T-helper 22 cell (primary cell): ENCODE measurements around the gene ADIPOR2.
"Not testable (repeated sequence)": the region's sequence is repeated elsewhere in the genome, so short reads cannot be mapped to it uniquely, and the experiment has no call there.

Experiments used
- DNase-seq: peaks from one replicate; pipeline ENCODE4 v3.0.0-alpha.2; 2020; ENCODE audit warnings: low read depth

The ADIPOR2 gene

DNA sequence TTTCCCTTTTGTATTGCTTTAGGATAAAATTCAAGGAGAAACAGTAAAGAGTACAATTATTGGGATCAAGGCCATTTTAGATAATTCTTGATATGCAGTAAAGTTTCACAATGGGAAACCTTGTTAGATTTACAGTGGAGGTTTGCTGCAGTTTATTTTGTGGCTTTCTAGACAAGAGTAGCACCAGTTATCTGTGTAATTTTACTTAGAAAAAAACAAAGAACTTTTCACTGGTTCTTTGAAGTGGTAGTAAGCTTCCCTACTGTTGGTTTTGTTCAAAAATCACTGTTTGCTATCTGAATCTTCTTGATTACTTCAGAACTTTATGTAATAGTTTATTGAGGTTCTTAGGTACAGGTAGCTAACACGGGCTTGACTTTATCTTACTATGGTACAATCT is 42.0 kb downstream of the ADIPOR2 start:
- DNase-seq = no peak

DNA sequence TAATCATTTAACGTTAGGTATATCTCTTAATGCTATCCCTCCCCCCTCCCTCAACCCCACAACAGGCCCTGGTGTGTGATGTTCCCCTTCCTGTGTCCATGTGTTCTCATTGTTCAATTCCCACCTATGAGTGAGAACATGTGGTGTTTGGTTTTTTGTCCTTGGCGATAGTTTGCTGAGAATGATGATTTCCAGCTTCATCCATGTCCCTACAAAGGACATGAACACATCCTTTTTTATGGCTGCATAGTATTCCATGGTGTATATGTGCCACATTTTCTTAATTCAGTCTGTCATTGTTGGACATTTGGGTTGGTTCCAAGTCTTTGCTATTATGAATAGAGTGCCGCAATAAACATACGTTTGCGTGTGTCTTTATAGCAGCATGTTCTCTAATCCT is 42.8 kb downstream of the ADIPOR2 start:
- DNase-seq = not testable (repeated sequence)

DNA sequence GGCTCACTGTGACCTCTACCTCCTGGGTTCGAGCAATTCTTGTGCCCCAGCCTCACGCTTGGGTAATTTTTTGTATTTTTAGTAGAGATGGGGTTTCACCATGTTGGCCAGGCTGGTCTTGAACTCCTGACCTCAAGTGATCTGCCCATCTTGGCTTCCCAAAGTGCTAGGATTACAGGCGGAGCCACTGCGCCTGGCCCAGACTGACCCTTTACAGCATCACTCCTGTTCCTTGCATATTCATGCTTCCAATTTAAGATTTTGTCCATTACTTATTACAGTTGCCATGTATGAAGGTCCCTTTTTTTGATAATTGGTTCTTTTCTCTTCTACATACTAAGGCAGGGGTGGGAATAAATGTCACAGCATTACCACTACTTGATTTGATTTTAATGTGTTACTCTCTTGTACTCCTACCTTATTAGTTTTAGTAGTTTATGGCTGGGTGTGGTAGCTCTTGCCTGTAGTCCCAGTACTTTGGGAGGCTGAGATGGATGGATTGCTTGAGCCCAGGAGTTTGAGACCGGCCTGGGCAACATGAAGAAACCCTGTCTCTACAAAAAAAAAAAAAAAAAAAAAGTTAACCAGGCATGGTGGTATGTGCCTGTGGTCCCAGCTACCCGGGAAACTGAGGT is 46.9 kb downstream of the ADIPOR2 start:
- no peak for DNase-seq

DNA sequence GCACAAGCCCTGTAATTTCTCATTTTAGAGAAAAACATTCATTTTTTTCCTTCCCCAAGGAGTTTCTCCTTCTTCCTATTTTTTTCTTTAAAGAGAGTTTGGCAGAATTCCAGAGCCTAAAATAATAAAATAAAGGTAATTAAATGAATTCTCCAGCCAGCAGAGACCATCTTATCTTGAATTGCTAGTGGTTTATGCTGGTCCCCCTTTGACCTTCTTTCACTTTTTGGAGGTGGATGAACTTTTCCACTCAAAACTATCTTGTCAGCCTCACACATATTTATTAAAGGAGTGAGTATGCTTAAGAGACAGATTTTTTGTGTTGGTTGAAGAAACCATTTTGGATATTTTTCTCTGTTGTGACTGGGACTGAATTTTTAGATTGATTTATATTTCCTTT is 47.6 kb downstream of the ADIPOR2 start:
- DNase-seq = no peak

DNA sequence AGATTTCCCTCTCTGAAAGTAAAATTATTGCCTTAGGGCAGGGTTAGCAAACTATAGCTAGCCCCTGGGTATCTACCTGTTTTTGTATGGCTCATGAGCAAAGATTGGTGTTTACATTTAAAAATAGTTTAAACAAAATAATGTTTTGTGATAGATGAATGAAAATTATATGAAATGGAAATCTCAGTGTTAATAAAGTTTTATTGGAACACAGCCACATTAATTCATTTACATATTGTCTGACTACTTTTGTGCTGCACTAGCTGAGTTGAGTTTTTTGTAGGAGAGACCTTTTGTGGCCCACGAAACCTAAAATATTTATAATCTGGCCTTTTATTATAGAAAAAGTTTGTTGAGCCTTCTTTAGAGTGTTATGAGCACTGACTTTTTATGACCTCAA is 48.5 kb downstream of the ADIPOR2 start:
- DNase-seq = no peak

DNA sequence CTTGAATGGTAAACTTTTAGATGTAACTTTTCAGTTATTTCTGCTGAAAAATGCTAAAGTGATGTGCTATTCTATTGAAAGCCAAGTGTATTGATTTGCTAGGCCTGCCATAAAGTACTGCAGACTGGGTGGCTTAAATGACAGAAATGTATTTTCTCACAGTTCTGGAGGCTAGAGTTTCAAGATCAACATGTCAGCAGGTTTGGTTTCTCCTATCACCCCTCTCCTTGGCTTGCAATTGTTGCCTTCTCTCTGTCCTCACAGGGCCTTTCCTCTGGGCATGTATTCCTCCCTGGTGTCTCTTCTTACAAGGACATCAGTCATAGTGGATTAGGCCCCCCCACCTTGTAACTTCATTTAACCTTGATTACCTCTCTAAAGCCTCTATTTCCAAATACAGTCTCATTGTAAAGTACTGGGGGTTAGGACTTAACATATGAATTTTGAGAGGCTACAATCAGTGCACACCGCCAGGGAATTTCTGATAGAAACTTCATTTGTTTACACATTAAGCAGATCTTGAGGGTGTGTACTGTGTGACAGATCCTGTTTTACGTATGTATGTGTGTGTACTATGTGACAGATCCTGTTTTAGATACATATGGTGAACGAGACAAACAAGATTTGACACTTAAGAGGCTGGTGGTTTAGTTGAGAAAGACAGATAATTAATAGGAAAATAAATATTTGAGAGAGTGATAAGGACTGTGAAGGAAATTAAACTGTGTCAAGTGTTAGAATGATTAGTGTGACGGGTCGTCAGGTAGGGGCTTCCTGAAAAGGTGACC is 49.5 kb downstream of the ADIPOR2 start:
- no peak for DNase-seq

DNA sequence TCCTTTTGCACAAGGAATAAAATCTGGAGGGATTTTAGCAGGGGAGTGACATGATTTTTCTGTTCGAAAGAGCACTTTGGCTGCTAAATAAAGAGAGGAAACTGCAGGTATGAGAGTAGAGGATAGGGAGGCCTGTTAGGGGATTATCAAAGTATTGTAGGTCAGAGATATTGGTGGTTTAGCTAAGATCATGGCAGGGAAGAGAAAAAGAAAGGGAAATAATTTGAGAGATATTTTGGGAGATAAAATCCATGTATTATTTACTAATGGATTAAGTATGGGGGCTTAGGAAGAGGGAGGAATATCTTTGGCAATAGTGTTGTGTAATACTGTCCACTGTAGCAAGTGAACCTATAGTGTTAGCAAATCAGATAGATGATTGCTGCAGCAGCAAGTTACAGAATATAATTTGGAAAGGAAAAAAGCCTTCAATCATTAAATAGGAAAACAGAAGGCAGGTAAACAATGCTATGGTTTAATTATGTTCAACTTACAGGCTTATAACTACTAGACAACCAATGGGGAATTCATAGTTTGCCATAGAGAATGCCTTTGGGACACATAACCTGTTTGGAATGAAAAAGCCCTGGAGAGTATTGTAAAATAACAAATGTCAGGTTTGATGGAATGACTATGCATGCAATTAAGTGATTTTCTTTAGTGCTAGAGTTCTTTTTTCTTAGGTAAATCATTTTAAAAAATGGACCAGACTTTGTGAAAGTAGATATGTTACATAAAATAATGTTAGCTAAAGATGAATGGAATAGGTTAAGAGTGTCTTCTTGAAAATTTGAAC is 50.5 kb downstream of the ADIPOR2 start:
- DNase-seq = no peak

DNA sequence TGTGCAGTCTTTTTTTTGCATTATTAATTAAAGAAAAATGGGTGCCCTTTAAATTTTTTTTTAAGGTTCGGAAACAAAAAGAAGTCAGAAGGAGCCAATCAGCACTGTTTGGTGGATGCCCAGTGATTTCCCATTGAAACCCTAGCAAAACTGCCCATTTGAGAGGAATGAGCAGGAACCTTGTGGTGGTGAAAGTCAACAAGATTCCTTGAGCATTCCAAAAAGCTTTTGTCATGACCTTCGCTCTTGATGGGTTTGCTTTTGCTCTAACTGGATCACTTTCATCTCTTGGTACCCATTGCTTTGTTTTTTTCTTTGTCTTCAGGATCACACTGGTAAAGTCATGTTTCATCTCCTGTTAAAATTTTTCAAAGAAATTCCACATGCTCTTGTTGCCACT is 54.1 kb downstream of the ADIPOR2 start:
- no peak for DNase-seq

DNA sequence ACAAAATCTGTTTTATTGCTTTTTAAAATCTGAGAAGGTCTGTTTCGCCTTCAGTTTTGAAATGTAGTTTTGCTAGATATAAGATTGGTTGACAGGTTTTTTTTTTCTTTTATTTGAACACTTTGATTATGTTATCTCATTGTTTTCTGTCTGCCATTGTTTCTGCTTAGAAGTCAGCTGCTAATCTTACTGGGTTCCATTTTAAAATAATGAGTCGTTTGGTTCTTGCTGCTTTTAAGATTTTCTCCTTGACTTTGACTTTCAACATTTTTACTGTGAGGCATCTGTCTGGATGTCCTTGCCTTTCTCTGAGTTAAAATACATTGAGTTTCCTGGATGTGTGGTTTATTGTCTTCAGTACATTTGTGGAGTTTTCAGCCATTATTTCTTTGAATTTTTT is 56.7 kb downstream of the ADIPOR2 start:
- no peak for DNase-seq

DNA sequence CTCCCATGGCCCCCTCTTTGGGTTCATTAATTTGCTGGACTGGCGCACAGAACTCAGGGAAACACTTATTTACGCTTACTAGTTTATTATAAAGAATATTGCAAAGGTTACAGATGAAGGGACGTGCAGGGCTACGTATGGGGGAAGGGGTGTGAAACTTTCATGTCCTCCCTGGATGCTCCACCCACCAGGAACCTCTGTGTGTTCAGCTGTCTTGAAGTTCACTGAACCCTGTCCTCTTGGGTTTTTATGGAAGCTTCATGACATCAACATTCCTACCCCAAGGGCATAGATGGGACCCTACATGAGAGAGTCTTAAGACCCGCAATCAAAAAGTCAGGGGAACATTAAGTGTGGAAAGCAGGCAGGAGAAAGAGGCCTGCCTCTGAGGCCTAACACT is 58.1 kb downstream of the ADIPOR2 start:
- DNase-seq = no peak

DNA sequence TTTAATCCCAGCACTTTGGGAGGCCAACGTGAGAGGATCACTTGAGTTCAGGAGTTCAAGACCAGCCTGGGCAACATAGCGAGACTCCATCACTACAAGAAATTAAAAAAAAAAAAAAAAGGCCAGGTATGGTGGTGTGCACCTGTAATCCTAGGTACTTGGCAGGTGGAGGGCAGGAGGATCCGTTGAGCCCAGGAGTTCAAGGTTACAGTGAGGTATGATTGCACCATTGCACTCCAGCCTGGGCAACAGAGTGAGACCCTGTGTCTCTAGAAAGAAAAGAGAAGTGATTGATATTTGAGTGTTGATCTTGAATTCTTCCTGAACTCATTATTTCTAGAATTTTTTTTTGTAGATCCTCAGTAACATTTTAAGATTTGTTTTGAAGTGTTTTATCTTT is 59.4 kb downstream of the ADIPOR2 start:
- DNase-seq = no peak

DNA sequence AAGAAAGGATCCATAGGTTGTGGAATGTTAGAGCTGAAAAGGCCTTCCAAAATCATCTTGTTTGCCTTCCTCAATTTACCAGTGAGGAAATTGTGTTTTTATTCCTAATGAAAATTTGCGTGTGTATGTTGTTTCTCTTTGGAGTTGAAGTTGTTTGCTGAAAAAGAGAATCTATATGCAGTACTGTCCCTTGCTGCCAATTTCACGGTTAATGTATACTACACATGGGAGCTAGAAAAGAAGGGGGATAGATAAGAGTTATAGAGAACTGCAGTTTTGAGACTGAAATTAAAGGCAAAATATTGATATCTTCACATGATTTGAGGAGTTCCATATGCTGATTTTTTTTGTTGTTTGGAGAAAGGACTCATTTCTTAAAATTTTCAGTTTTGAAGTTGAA is 67.5 kb downstream of the ADIPOR2 start:
- no peak for DNase-seq

DNA sequence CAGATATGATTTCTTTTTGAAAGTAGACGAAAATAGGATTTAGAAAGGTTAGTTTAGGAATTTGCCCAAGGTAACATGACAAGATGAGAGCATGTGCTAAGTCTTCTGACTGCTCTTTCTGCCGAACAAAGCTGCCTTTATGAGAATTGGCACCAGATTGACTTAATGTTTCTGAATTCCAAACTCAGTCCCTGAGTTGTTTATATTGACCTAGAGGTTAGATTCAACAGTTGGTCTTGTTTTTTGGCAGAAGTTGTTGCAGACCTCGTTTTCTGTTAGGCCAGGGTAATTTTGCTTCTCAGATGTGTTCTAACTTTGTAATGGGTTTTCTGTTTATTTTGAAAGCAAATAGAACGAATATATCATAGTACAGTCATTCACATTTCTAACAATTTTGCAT is 68.0 kb downstream of the ADIPOR2 start:
- DNase-seq = no peak

DNA sequence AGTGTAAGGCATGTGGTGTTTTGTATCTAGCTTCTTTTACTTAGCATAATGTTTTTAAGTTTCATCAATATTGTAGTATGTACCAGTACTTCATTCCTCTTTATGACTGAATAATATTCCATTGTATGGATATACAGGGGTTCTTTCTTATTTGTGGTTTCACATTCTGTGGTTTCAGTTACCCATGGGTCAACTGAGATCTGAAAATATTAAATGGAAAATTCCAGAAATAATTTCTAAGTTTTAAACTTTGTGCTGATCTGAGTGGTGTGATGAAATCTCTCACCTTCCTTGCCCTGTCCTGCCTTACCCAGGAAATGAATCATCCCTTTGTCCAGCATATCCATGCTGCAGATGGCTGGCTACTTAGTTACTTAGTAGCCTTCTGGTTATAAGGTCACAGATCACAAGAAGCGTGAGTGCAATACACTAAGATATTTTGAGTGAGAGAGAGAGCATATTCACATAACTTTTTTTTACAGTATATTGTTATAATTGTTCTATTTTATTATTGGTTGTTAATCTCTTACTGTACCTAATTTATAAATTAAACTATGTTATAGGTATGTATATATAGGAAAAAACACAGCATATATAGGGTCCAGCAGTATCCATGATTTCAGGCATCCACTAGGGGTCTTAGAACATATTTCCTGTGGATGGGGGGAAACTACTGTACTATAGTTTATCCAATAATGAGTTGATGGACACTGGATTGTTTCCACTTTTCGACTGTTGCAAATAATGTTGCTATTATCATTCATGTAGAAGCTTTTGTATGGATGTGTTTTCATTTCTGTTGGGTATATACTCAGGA is 69.9 kb downstream of the ADIPOR2 start:
- no peak for DNase-seq

DNA sequence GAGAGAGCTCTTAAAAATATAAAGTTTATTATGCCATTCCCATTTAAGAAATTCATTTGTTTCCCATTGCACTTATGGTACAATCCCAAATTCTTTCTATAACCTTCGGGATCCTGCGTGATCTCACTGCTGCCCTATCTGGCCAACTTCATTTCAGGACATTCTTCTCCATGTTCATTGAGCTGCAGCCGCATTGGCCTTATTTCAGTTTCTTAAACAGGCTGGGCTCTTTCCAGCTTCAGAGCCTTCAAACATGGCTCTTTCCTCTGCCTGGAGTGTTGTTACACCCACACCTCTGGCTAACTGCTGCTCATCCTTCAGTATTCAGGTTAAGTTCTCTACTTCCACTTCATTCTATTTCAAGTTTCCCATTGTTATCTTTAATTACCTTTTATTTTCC is 71.0 kb downstream of the ADIPOR2 start:
- no peak for DNase-seq

DNA sequence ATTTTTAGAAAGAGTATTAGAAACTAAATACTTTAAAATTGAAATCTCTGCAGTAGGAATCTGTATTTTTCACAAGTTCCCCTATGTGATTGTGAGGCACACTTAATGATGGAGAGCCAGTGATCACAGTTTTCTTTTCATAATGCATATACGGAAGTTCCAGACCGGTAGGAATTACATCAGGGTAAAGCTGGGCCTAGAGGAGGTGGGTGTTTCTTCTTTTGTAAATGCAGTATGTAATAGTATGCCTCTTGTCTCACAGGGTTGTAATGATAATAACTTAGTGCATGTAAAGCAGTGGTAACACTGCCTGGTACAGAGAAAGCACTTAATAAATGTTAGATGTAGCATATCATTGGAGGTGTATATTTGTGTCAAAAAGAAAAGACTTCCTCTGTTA is 72.3 kb downstream of the ADIPOR2 start:
- DNase-seq = no peak

DNA sequence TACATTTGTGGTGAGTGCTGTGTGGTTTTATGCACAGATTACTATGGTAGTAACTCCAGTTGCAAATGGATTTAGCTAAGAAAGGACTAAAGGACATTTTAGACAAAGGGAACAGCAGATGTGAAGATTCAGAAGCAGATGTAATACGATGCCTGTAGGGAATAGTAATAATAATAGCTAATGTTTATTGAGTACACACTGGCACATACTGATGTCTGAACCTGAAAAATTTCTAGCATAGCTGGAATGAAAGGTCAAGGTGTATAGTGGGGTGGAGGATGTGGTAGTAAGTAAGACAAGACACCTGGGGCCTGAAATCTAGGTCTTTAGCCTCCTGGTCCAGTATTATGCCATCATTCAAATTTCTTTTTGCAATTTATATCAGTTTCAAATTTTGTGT is 75.2 kb downstream of the ADIPOR2 start:
- DNase-seq = no peak

DNA sequence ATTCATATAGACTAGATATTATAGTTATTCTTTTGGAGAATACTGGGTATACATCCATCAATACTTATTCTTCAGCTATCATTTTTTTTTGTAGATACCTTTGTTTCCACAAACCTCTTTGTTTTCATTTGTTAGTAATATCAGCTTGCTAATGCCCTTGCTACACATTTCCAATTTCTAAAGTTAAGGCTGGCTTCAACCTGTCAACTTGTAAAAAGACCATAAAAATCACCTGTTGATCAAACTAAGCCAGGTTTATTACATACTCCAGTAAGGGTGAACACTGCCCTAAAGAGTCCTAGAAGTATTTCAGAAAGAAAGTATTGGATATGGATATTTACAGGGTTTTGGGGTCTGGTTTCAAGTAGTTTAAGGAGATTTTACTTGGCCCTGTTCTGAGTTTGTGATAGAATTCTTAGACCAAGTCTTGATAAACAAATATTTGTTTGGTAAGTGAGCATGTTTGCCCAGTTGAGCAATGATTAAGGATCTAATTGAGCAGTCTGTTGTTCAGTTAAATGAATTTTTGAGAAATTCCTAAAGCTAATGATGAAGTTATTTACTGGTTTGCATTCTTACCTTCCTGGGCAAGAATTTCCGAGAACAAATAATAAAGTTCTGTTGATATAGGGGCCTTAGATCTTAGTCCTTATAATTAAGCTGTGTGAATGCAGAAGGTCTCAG is 76.7 kb downstream of the ADIPOR2 start:
- no peak for DNase-seq

DNA sequence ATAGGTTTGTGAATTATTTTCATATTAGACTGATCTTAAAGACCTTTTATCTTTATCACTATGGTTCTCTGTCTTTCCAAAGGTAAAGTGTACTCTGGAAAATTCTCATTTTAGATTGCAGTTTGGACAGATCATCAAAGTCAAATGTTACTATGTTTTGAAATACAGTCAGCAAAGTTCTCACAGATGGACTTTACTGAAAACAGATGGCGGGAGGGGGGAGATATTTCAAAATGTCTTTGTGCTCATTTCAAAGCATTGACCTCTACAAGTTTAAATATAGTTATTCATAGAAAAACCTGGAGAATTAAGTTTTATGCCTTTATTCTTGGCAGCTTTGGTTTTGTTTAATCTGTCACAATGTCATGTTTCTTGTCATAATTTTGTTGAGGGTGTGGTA is 77.7 kb downstream of the ADIPOR2 start:
- DNase-seq = no peak

DNA sequence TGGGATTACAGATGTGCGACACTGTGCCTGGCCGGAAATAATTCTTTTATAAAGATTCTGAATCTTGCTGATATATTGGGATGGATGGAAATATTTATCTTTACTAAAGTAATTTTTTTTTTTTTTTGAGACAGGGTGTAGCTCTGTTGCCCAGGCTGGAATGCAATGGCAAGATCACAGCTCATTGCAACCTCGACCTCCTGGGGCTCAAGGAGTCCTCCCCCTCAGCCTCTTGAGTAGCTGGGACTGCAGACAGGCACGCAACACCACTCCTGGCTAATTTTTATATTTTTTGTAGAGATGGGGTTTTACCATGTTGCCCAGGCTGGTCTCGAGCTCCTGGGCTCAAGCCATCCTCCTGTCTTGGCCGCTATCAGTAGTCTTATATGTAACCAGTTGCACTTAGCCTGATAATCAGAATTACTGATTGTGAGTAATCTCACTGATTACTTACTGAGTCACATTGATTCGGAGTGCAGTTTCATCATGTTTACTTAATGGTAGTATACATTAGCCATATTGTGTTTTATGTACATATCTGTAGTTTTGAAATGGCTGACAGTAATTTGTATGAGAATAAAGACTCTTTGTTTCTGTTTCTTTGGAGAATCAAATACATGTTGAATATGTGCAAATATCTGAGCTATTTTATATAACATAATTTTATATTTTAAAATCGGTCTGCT is 79.1 kb downstream of the ADIPOR2 start:
- no peak for DNase-seq
